HG03460 (cell line): ENCODE results near the gene LSM14A.

ENCODE experiments used
- ATAC-seq: cut with Tn5 transposase; IDR thresholded peaks from one replicate; pipeline ENCODE4 v1.9.1; 2021; ENCODE audit not compliant: unreplicated experiment

LSM14A gene

DNA sequence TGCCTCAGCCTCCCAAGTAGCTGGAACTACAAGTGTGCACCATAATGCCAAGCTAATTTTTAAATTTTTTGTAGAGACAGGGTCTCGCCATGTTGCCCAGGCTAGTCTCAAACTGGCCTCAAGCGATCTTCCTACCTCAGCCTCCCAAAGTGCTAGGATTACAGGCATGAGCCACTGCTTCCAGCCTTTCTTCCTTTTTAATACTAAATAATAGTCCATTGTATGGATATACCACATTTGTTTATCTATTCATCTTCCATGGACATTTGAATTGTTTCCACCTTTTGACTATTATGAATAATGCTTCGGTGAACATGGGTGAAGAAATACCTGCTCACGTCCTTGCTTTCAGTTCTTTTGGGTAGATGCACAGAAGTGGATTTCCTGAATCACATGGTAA lies 106.5 kb downstream of the LSM14A start:
- no peak for ATAC-seq
